ENCODE results near the gene C6orf89. TPM values are rescaled to one million over a fixed set of nuclear protein-coding genes. Genes with fewer than 3 reads are reported as not detected.

Gene C6orf89
- total and polyA plus RNA-seq, 2 of the 8 experiments (the other 6 are each of a cell fraction or from before 2014, with no cell fraction given): 4.6 to 12.3 TPM

GRCh38 chr6:36963451-36964290 lies 77.9 kb downstream of the C6orf89 start:
- WGBS, 2 experiments (ENCODE audit: extremely low coverage in 1 of 2, insufficient coverage in 1 of 2, insufficient read length in 1 of 2, insufficient replicate concordance in 2 of 2, low coverage in 1 of 2, low lambda C conversion rate in 2 of 2, missing lambda C conversion rate in 1 of 2): 80% methylated on average over 11 of the region's 11 CpGs; no CpG with 5 or more reads in 1 of the 2 experiments
- H3K4me1 ChIP-seq (replicated peaks in 1 of 4; ENCODE audit: control insufficient read depth in 3 of 4, insufficient read depth in 4 of 4, low read length in 3 of 4): peaks cover 0 to 8% (median 5%) of the 10 kb centered on the region in 4 experiments; a peak in 5 of 7 replicates
- H2BK12ac ChIP-seq (ENCODE audit: low read depth, low read length): peak overlapping the region; percentile 30; the same call in 1 of the 2 replicates
- no peaks in the 10 kb centered on the region for H3K9me3 ChIP-seq (ENCODE audit: insufficient read depth in 2 of 2, low read depth in 1 of 2, low read length in 1 of 2)
- TF ChIP-seq ATF3 (IDR thresholded peaks at IDR 0.05; ENCODE audit: insufficient read depth, low read depth, low read length) (no peak), CEBPB (IDR thresholded peaks at IDR 0.05; ENCODE audit: low read depth, low read length) (no peak), TEAD4 (IDR thresholded peaks at IDR 0.05; ENCODE audit: low read depth, low read length) (0 out of 2 replicates have a peak, but pooled peaks have one; percentile 8), RNF2 (IDR thresholded peaks at IDR 0.05; ENCODE audit: borderline replicate concordance, low read depth, low read length, missing control alignments, poor library complexity, severe bottlenecking) (no peak), SIX5 (IDR thresholded peaks at IDR 0.05; ENCODE audit: low read depth, low read length) (no peak)
- H3K79me1 ChIP-seq (ENCODE audit: low read depth, low read length): no peaks in the 10 kb centered on the region
- H3K9ac ChIP-seq (replicated peaks in 1 of 4; ENCODE audit: extremely low read depth in 1 of 4, low read depth in 3 of 4, low read length in 3 of 4): no peak overlapping the region; a peak in 3 of 7 replicates
- H2BK20ac ChIP-seq (ENCODE audit: low read length): no peak overlapping the region
- H3K14ac ChIP-seq (ENCODE audit: insufficient read length): no peak overlapping the region
- H3K27ac ChIP-seq (ENCODE audit: low read depth, low read length): no peak overlapping the region; the same call in 1 of the 2 replicates
- H2AFZ ChIP-seq (ENCODE audit: low read length): no peak overlapping the region; the same call in 1 of the 2 replicates
- no peak overlapping the region for H2BK120ac ChIP-seq (replicated peaks; ENCODE audit: low read depth, low read length)
- H3K23me2 ChIP-seq (ENCODE audit: low read depth, low read length): no peaks in the 10 kb centered on the region
- FAIRE-seq (no peak), DNase-seq (ENCODE audit: low read depth in 1 of 2, low spot score in 2 of 2) (peak in 1 of 2 experiments; percentile 62)
- 0 out of 2 replicates have a peak overlapping the region, but pooled peaks have one; percentile 36 for H2BK15ac ChIP-seq (ENCODE audit: low read length)
- H3K79me2 ChIP-seq (ENCODE audit: control insufficient read depth in 1 of 2, insufficient read depth in 2 of 2, low read length in 2 of 2): no peaks in the 10 kb centered on the region
- peaks cover 0 to 4% of the 10 kb centered on the region in 2 experiments for H4K20me1 ChIP-seq (replicated peaks in 1 of 2; ENCODE audit: control insufficient read depth in 1 of 2, insufficient read depth in 2 of 2, low read length in 2 of 2)
- peak overlapping the region; percentile 57 for H4K8ac ChIP-seq (ENCODE audit: extremely low read depth, insufficient read depth, low read length)
- H3K56ac ChIP-seq (replicated peaks; ENCODE audit: insufficient read length, low read depth, low read length): no peak overlapping the region
- H4K5ac ChIP-seq (ENCODE audit: insufficient read length, low read depth, low read length): no peak overlapping the region
- 0 out of 2 replicates have a peak overlapping the region, but pooled peaks have one; percentile 19 for H2AK5ac ChIP-seq (ENCODE audit: low read depth, low read length)
- no peak overlapping the region for H3K4me3 ChIP-seq (ENCODE audit: extremely low read depth in 1 of 4, insufficient read depth in 2 of 4, low read depth in 3 of 4, low read length in 4 of 4)
- no peak overlapping the region for H3K4ac ChIP-seq (replicated peaks; ENCODE audit: insufficient read length, low read depth, low read length)
- peaks cover 0 to 15% (median 9%) of the 10 kb centered on the region in 4 experiments; a peak in 6 of 8 replicates for H3K36me3 ChIP-seq (ENCODE audit: control insufficient read depth in 2 of 4, insufficient read depth in 4 of 4, low read length in 3 of 4)
- H3K23ac ChIP-seq (ENCODE audit: insufficient read length): no peak overlapping the region
- no peak overlapping the region for H3K18ac ChIP-seq (ENCODE audit: extremely low read depth, low read length)
- no peaks in the 10 kb centered on the region for H3K27me3 ChIP-seq (replicated peaks in 1 of 4; ENCODE audit: control insufficient read depth in 3 of 4, extremely low read depth in 1 of 4, insufficient read depth in 3 of 4, low read length in 3 of 4)
- H2BK5ac ChIP-seq (ENCODE audit: low read depth, low read length): peak overlapping the region; percentile 44; the same call in 1 of the 2 replicates
- peak overlapping the region; percentile 78 for H4K91ac ChIP-seq (replicated peaks; ENCODE audit: insufficient read length, low read length)
- ChIA-PET CTCF (ENCODE audit: partially characterized antibody) (interaction anchor here (0.6 to 2.9 kb wide), 16 partner anchors 9 to 205 kb away, joined by 3 to 12 read pairs (median 4); partner anchors contain the start of gene PI16), POLR2A (ENCODE audit: partially characterized antibody) (interaction anchor here (0.8 to 2.3 kb wide), 2 partner anchors 22 to 50 kb away, joined by 4 to 8 read pairs; partner anchors contain the start of gene MTCH1)
- H3K4me2 ChIP-seq (ENCODE audit: insufficient read depth in 1 of 2, low read depth in 2 of 2, low read length in 2 of 2): 0 out of 4 replicates have a peak overlapping the region, but pooled peaks of 1 of the 2 experiments have one; percentile 10
